Measurements from ENCODE around the gene TLE7.
A peak's percentile ranks its signal among the peaks of the same experiment; 100 is the strongest.

Gene TLE7

DNA sequence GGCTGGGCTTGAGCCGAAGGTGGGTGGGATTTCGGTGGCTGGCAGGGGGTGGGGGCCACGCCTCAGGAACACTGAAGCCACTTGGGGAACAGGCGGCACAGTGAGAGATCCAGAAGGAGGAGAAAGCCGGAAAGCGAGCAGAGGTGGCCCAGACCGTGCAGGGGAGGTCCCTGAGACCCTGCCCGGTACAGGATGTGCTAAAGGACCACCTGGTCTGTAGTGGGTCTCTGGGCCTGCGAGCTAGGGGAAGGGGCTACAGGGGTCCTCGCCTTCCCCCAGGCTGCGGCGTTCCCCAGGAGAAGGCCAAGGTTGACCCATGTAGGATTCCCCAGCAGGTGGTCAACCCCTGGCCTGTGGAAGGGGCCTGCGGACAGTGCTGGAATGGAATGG is at the start of gene TLE7:
Gene TLE7, minus strand, starts transcription at position 4 of the 390 bp plus-strand sequence. CDS start 8,730 bp downstream, outside the sequence.
- DNase-seq: no peak

DNA sequence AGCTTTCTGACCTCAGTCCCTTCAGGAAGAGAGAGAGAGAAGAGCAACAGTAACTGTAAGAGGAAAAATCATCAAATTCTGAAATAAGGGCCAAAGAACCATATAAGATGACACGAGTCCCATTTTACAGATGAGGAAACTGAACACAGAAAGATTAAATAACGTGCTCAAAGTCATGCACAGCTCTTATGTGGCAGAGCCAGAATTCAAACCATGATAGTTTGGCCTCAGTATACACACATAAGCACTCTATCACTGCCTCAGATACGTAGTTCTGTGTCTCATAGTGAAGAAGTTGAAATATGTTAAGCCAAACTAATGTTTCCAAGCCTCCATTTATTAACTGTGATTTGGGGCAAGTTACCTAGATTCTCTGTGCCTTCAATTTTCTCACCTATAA is 49.2 kb upstream of the TLE7 start:
- no peak for DNase-seq

DNA sequence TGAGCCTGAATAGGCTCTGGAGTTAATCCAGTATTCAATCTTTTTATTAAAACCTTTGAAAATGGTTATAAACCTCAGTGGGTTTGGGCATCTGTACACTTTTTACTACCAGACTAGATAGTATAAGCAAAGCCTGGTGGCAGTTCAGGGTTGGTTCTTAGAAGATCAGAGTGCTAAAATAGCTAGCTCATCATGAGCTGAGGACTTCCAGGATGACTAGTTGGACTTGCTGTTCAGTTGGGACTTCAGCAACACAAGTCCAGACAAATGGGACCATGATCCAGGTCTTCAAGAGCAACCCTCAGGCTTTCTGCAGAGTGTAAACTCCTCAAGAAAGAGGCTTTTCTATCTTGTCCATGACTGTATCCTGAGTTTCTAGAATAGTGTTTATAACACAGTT is 48.5 kb upstream of the TLE7 start:
- no peak for DNase-seq

DNA sequence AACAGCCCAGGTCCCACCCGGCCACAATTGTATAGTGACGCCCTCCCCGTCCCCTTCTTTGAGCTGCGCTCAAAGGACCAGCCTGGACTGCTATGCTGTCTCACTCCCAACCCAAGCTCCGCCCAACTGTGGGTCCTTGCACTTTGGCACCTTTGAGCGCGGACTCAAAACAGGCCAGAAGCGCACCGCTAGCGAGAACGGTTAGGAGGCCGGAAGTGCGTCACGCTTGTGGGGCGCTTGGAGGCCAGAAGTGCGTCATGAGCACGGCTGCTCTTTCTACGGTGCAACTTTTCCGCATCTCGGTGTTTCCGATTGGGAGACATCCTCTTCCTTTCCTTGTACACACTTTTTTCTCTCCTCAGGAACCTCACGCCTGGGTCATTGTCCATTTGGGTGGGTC is 47.3 kb upstream of the TLE7 start, which contains the start of gene ZNF19:
Gene ZNF19, minus strand, starts transcription at position 203 of the 400 bp plus-strand sequence. CDS start 7,210 bp downstream, outside the sequence.
- DNase-seq: no peak

DNA sequence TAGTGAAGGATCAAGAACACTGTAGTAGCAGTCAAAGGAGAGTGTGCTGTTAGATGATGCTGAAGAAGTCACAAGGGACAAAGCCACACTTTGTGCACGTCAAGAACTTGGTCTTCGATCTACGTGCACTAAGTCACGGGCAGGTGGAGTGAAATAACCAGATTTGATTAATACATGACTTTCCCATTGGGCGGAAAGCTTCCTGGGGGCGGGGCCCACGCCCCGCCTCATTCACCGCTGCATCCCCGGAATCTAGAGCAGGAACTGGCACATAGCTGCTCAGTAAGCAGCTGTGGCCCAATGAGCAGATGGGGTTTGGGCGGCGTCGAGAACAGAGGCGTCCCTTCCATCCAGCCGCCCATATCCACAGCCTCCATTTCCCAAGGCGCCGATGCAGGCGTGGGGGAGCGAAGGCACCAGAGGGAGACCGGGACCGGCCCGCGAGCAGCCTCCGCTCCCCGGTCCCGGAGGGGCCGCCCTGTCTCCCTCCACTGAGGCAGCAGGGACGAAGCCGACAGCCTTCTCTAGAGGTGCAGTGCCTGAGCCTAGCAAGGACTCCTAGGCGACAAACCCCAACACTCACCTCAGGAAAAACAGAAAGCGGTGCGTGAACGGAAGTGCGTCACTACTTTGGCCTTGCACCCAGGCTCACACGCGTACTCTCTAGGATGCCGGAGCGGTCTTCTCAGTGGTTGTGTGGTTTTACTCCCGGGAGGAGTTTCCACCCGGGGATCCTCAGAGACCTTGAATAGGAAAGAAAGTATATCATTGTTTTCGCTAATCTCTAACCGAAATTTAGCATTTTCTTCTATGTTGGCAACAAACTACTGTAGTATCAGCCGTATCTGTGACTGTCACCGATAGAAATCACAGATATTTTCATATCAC is 42.4 kb upstream of the TLE7 start:
- DNase-seq: peak; percentile 62

DNA sequence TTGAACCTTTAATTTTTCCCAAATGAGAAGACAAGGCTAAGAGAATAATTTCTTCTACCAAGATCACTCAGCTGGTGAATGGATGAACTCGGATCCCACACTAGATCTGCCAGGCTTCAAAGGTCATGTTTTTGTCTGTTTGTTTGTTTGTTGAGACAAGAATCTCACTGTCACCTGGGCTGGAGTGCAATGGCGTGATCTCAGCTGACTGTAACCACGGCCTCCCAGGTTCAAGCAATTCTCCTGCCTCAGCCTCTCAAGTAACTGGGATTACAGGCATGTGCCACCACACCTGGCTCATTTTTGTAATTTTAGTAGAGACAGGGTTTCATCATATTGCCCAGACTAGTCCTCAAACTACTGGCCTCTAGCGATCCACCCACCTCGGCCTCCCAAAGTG is 40.7 kb upstream of the TLE7 start:
- DNase-seq: no peak

DNA sequence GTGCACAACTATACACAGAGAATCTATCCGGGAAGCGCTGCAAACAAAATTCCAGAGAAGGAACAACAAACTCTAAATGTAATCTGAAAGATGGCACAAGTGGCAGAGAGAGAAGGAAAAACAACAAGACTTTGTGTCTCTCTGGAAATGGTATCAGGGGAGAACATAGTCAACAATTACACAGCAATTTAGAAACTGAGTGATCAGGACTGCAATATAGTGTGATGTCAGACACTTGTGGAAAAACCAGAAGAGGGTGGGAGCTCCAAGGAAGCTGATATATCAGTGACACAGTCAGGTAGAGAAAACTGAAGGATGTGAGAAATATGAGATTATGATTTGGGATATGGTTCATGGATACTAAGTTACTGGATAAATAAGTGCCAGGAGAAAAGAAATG is 39.1 kb upstream of the TLE7 start:
- DNase-seq: no peak

DNA sequence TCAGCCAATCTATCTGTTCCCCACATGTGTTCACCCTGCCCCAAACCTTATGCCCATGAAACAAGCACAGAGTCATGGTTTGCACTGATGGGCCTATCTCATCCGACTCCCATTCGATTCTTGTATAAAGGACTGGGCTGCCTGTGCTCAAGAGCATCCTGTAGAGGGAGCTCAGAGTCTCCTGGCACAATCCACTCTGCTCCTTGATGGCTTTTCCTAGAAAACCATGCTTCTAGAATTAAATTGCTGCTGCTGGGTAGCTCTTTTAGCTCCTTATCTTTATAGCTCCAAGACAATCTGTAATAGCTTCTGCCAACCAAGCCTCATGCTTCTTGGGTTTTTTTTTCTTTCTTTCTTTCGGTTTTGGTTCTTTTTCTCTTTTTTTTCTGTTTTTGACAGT is 37.6 kb upstream of the TLE7 start:
- no peak for DNase-seq

DNA sequence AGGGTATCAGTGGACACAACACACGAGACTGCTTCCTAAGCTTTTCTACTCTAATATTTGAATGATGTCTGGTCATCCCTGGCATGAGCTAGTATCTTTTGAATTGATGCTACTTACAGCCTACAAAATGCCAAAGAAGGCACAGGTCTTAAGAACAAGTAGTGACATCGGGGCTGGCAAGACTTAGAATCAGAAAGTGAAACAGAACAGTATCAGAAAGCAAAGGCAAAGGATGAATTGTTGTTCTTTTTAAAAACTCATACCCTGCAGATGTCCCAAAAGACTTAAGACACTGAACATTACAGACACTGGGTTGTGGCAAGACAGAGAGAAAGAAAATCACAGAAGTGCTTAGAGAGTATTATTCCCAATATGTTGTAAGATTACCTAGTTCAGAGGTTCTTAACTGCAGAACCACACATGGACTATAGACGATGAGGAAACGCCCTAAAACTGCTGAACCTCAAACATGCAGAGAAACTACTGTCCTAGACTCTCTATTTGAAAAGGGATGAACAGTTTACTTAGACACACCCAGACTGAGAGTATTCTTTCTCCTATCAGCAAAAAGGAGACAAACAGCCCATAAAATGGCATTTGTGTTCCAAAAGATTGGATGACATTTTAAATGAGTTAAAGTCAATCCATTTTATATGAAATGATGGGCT is 34.7 kb upstream of the TLE7 start:
- no peak for DNase-seq

DNA sequence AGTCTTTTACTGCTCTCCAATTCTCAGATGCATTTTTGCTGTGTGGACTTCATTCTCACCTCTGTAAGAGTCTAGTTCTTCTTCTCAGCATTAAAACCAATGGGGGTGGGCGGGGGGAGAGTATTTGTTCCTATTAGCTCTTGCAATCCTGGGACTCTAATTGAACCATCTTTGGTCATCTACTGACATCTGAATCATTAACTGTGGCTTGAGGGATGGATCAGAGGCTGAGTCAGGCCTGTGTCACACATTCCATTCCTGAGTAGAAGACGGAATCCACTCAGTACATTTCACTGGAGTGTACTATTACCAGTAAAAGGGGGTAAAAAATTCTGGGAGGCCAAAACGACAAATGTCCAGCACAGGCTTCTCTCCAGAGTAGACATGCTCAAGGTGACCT is 33.0 kb upstream of the TLE7 start:
- DNase-seq: no peak

DNA sequence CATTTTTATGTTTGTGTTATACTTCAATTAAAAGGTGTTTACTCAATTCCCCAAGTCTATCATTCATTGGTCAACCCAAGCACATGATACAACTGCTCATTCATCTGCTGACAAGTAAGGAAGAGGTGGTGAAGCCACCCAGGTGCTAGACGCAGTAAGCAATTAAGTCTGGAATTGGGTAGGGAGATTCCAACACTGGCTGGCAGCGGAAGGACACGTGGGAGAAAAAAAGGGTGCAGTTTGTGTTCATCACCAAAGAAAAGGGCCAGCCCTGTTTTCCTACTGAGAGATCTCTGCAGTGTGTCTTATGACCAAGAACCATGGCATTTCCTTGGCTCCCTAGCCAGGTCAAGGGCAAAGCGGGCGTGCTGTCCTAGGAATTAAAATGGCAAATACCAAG is 32.0 kb upstream of the TLE7 start:
- DNase-seq: no peak

DNA sequence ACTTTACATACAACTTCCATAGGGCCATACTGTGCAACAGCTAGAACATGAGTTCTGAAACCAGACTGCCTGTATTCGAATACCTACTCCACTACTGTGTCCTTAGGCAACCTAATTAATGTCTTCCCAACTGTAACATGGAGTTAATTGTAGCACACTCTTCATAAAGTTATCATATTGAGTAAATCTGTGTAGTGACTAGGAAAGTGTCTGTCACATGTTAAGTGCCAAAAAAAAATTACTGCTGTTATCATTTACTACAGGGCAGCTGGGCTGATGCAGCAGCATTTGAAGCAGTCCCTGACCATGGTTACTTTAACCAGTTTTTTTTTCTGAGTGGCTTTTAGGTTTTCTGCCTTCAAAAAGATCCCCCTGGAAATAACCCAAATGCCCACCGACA is 31.1 kb upstream of the TLE7 start:
- DNase-seq: no peak

DNA sequence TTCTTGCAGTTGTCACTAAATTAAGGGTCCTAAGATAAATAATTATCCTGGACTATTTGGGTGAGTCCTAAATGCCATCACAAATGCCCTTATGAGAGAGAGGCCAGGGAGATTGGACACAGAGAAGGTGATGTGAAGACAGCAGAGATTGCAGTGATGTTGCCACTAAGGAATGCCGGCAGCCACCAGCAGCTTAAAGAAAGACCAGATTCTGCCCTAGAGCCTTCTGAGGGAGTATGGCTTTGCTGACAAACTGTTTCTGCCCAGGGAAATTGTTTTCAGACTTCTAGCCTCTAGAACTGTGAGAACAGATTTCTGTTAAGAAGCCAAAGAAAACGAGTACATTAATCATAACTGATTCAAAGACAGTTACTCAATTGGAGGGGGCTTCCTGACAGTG is 30.2 kb upstream of the TLE7 start:
- DNase-seq: no peak

DNA sequence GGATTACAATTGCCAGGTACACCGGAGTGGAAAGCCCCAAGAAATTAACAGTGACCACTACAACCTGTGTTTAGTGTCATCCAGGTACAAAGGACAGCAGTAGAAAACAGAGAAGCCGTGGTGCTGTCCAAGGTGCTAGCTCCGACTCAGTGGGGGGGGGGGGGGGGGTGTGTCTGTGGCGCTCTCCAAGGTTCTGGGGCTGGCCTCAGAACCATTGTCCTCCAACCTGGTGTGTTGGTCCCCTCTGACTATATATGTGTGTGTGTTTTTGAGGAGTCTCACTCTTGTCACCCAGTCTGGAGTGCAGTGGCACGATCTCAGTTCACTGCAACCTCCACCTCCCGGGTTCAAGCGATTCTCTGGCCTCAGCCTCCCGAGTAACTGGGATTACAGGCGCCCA is 26.0 kb upstream of the TLE7 start:
- DNase-seq: no peak

DNA sequence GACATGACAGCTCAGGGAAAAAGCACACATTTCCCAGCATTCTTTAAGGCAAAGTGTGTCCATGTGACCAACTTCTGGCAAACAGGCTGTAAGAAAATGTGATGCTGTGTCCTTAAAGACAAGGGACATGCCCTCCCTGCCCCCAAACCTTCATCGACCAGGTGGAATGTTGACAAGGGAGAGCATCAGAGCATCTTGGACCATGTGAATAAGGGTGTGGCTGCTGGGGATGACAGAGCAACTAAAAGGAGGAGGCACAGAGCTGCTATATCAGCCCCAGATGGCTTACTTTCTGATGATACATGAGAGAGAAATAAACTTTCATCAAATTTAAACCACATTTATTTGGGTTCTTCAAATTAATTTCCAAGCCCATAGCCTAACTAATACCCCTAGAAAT is 22.4 kb upstream of the TLE7 start:
- DNase-seq: no peak

DNA sequence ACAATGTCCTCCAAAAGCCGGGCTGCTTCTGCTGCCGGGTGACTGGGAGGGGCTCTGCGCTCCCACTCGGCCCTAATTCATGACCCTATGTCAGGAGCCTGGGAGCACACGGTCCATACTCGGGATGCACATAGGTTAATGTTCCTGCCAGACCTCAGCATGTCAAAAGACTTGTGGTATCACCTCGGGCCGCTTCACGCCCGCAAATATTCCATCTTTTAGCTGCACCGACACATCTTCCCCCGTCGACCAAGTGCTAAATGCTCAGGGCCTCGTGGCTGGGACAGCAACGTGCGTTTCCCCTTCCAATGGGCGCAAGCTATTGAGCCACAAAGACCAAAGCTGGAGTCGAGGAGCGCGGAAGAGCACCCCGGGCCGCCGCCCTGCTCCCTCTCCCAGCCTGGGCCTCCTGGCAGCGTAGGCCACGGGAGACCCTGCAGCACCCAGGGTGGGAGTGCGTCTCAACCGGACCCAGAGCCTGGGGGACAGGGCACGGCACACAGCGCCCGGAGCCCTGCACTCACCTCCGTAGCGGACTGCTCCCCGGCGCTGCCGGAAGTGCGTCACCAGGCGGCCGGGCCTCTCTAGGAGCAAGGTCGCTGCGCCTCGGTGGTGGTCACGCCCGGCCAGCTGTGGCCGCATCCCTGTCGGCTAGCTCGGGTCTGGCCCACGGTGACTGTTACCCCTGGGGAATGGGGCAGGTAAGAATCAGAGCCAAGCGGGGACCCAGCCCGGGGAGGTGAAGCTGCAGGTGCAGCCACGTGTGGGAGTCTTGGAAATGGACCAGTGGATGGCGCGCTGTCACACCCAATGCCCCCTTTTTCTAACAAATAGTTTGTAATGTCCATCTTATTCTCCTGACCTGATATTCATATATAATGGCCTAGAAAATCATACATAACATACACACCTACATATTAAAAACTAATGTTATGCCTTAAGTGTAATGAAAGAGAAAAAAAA is 20.1 kb upstream of the TLE7 start, which contains the start of gene ZNF23:
Gene ZNF23, minus strand, starts transcription at position 562 of the 963 bp plus-strand sequence. CDS start 5,451 bp downstream, outside the sequence.
- DNase-seq: no peak

DNA sequence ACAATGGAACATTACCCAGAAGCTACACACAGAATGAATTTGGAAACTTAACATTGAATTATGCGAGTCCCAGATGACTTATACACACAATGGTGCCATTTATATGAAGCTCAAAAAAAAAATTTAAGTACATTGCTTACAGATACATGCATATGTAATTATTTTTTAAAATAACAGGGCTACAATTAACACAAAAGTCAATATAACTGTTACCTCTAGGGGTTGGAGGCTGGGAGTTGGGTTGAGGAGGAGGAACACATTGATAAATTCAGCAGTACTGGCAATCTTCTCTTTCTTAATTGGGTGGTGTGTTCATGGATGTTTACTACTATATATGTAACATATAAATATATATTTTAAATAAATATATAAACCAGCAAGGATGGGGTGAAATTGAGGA is 19.1 kb upstream of the TLE7 start:
- DNase-seq: no peak

DNA sequence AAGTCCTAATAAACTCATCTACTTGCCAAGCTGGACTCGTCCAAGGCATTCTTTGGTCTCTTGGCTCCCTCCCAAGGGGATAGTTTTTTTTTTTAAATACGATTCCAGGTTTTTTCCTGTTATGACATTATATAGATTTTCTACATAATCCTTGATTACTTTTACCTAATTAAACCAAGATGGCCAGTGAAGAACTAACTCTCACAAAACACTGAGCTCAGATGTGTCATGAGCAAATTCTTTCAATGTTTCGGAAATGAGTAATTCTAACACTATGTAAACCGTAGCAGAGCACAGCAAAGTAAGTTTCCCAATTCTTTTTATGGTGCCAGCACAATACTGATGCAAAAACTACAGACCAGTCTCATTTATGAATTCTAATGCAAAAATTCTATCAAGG is 18.4 kb upstream of the TLE7 start:
- no peak for DNase-seq

DNA sequence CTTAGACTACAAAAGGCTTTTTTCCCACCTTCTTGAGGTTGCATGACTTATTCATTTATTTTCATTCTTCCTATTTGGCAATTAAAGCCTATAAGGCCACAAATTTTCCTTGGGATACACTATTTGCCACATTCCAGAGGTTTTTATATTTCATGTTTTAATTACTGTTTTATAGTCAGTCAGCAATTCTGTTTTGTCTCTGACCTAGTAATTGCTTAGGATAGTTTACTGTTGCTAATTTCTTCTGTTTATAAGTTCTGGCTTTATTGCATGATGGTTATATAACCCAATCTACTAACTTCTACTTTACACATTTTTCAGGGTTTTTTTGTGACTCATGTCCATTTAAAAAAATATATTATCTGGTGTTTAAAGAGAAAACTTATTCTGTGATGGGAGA is 17.7 kb upstream of the TLE7 start:
- no peak for DNase-seq

DNA sequence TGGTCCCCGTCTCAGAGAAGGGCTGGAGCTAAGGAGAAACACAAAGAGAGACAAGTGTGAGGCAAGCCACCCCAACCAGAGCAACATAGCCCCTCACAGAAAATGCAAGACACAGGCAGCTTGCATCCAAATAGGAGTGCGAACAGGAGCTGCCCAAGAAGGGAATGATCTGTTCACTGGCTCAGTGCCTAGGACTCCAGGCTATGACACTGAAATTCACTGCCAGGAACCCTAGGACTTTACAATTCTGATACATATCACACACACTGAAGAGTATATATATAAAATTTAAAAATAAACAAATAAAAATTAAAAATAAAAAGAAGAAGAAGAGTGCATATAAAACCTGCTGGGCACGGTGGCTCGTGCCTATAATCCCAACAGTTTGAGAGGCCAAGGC is 14.9 kb upstream of the TLE7 start:
- DNase-seq: no peak

DNA sequence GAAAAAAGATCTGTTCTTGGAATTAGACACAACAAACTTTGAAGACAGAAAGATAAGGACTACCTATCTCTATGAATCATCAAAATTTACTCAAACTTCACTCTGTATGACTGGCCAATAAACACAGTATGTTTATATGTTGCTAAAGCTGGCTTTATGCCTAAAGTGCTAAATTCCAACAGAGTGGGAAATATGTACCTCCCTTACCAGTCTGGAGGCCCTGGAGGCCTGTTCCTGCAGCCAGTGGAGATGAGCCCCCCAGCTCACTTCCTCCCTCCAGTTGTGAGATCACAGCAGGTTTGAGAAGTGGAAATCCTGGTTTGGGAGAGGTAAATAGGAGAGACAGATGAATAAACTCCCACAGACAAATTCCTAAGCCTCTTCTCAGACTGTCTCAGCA is 11.2 kb upstream of the TLE7 start:
- DNase-seq: no peak

DNA sequence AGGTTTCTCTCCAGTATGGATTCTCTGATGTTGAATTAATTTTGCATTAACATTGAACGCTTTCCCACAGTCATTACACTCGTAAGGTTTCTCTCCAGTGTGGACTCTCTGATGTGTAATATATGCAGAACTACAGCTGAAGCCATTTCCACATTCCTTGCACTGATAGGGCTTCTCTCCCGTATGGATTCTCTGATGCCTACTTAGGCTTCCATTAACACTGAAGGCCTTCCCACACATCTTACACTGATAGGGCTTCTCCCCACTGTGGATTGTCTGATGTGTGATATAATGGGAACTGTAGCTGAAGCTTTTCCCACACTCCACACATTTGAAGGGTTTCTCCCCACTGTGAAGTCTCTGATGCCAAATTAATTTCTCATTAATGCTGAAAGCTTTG is 7.2 kb upstream of the TLE7 start:
- no peak for DNase-seq

DNA sequence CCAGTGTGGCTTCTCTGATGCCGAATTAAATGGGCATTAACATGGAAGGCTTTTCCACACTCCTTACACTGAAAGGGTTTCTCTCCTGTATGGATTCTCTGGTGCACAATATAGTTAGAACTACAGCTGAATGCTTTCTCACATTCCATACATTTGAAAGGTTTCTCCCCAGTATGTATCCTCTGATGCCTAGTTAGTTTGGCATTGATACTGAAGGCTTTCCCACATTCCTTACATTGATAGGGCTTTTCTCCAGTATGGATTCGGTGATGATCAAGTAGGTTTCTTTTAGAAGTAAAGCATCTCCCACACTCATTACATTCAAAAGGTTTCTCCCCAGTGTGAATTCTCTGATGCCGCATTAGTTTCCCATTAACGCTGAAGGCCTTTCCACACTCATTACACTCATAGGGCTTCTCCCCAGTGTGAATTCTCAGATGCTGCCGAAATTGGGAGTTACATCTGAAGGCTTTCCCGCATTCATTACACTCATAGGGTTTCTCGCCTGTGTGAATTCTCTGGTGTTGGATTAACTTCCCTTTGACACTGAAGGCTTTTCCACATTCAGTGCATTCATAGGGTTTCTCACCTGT is 6.5 kb upstream of the TLE7 start:
- DNase-seq: no peak

Data from NCI-H1417 treated with DMSO at 0.1 percent for 48 hours (cell line).